ENCODE results near the gene EGFL7.
"Not testable (repeated sequence)": the region's sequence is repeated elsewhere in the genome, so short reads cannot be mapped to it uniquely, and the experiment has no call there.

The EGFL7 gene

DNA sequence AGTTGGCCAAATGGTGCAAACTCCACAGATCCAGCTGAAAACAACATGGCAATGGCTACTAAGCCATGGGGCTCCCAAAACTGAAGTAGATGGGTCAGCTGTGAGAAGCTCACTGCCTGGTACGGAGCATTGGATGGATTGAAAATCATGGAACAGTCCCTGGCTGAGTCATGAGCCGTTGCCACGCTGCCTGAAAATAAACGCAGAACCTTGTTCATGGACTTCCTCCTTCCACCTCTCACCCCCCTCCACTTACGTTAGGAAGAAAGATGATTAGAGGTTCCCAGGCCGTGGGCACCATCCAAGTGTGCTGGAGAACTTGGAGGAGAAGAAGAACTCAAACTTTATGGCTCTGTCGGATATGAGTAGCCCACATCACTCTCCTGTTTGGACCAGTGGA, 42.8 kb downstream of the EGFL7 start:
- no peak for DNase-seq

- no peak for DNase-seq
These were observed 44.3 kb downstream of the EGFL7 start for GRCh38 chr9:136707011-136707410.

DNA sequence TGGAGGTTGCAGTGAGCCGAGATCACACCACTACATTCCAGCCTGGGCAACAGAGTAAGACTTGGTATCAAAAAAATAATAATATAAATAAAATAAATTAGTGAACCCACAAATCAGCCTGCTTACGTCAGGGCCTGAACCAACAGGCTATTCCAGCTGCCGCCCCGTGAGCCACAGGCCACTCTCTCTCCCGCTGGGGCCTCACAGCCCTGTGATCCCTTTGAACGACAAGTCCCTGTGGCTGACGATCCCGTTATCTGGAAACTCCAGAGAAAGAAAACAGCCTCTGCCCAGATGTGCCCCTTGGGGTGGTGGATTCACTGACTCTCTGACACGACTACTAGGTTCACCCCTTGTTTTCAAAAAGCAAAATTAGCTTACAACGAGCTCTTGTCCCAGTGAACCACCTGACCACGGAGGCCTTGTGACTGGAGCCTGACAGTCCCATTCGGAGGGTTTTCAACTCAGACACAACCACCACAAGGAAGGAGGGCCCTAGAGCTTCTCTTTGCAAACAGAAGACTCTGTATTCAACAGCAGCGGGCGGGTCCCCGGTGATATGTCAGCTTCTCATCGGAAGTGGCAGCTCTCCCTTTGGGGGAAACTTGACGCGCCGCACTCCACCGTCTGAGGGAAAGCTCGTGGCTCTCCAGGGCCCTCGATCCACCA, 45.3 kb downstream of the EGFL7 start:
- no peak for DNase-seq

GRCh38 chr9:136709454-136710109, 46.9 kb downstream of the EGFL7 start:
- DNase-seq = no peak

DNA sequence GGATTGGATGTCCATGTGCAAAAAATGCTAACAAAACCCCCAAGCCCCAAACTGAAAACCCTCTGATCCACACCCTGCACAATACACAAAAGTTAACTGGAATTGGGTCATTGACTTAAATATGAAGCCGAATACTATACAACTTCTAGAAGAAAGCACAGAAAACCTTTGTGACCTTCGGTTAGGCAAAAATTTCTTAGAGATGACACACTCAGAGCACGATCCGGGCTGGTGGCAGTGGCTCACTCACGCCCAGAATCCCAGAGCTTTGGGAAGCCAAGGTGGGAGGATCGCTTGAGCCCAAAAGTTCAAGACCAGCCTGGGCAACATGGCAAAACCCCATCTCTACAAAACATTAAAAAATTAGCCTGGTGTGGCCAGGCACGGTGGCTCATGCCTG, 47.8 kb downstream of the EGFL7 start:
- DNase-seq = no peak

- not testable (repeated sequence) for DNase-seq
These were observed 48.5 kb downstream of the EGFL7 start for GRCh38 chr9:136711219-136711648.

DNA sequence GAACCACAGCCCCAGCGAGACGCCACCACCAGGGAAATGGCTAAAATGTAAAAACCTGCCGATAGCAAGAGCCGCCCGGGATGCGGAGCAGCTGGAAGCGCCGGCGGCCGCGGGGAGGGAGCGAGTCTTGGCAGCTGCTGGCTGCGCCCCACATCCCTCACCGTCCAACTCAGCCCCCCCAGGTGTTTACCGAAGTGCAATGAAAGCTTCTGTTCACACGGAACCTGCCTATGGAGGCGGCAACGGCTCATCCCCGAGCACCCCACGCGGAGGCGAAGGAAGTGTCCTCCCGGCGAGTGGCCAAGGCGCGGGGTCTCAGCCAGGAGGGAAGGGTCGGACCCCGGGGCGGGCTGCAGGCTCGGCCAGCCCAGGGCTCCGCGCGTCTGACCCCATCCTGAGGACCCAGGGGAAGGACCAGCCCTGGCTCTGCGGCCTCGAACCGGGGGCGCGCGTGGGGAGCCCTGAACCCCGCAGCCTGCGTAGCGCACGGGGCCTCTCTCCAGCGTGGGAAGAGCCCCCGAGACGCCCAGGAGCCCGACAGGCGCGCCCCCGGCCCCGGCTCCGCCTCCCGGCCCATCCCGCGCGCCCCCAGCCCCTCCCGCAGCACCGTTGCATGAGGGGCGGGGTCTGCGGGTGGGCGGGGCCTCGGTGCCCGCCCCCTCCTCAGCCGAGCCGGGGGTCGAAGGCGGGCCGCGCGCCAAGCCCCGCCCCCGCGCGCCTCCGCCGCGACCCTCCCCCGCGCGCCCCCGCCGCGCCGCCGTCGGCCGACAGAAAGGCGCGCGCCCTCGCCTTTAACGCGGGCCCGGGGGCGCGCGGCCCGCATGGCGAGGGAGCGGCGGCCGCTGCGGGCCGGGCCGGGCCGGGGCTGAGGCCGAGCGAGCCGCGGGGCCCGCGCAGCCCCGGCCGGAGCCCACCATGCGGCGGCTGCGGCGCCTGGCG, 49.3 kb downstream of the EGFL7 start, which contains the start of gene DIPK1B:
TSS of gene DIPK1B (plus strand) at position 822 of the 939 bp plus-strand sequence. CDS start at position 916, 94 bp downstream.
- no peak for DNase-seq

GRCh38 chr9:136712690-136713544, 50.2 kb downstream of the EGFL7 start:
- no peak for DNase-seq

GRCh38 chr9:136713550-136713949, 50.8 kb downstream of the EGFL7 start:
- peak; percentile 32 for DNase-seq

GRCh38 chr9:136714096-136714892, 51.6 kb downstream of the EGFL7 start:
- DNase-seq = no peak

- DNase-seq = no peak
These were observed 52.2 kb downstream of the EGFL7 start for GRCh38 chr9:136714893-136715274.

DNA sequence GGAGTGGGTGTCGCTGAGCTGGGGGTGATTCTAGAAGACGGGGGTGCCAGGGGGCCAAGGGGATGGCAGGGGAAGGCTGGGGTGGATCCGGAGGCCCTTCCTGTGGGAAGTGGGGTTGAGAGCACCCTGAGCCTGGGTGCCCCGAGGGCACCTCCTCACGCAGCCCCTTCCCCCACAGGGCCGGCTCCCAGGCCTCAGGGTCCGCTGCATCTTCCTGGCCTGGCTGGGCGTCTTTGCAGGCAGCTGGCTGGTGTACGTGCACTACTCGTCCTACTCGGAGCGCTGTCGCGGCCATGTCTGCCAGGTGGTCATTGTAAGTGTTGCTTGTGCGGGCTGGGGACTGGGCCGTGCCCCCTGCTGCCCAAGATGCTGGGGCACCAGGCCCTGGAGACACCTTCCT, 54.7 kb downstream of the EGFL7 start:
- DNase-seq = no peak

DNA sequence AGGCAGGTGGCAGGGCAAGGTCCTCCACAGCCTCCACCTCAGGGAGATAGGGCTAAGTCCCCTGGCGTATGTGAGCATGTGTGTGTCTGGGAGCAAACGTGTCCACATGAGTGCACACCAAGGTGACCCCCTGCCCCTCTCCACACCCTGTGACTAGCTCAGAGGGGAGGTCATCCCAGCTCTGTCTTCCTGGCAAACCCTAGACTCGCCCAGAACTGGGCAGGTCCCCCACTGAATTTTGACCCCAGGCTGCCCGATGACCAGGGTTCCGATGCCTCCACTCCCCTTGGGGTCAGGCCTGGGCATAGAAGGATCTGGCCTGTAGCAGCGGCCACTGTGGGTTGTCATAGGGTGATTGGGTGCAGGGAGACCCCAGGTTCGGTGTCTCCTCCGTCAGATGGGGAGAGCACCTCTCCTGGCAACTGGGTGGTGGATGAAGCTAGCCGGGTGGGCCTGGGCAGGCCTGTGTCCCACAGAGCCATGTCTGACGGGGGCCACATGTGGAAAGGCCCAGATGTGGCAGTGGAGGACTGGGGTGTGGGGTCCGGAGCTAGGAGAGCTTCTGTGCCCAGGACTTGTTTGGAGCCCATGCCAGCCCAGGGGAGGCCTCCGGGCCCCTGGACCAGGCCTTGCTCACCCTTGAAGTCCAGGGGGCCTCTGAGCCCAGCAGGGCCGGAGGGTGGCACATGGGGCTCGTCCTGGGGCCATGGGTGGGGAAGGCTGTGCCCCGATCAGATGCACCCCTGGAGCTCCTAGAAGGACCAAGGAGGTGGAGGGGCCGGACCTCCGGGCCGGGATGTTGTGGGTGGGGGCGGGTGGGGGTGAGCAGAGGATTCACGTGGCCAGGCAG, 55.9 kb downstream of the EGFL7 start:
- no peak for DNase-seq

DNA sequence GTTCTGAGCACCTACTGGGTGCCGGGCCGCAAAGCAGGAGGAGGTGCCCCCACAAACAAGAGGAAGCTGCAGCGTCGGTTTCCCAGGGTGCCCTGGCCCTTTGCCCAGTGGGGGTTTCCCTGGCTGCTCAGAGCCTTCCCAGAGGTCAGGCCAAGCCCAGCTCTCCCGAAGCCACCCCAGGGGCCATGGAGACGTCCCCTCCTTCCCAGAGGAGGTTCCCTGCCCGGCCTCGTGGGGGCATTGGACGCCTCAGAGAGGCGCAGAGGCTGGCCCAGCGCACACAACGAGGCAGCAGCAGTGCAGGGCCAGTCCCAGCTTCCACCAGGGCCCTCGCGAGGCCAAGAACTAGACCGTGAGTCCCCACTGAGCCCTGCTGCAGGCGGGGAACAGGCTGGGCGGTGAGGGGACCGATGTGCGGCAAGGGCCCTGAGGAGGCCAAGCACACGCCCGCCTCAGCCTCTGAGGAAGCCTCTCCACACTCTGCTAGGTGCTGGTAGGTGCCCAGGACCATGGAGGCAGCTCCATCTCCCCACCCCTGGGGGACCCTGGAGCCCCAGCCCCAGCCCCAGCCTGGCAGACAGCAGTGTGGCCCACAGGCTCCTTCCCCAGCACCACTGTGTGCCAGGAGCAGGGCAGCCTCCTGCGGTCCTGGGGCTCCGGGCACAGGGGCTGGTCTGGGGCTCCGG, 56.6 kb downstream of the EGFL7 start:
- no peak for DNase-seq

- no peak for DNase-seq
These were observed 57.7 kb downstream of the EGFL7 start for GRCh38 chr9:136720251-136720897.

DNA sequence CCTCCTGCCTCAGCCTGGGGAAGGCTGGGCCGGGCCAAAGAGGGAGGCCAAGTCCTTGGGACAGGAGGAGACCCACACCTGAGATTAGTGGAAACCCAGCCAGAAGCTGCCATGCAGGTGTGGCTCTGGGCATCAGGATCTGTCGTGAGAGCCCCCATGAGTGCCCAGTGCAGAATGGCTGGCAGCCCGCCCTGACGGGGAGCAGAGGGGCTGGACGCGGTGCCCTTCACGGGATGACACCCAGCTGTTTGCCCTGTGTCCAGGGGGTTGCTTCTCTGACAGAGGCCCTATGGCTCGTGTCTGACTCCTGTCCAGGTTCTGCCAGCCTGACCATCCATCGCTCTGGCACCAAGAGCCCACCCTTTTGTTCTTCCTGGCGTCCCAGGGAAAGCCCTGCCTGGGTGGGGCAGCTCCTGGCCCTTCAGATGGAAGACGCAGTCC, 58.2 kb downstream of the EGFL7 start:
- no peak for DNase-seq

DNA sequence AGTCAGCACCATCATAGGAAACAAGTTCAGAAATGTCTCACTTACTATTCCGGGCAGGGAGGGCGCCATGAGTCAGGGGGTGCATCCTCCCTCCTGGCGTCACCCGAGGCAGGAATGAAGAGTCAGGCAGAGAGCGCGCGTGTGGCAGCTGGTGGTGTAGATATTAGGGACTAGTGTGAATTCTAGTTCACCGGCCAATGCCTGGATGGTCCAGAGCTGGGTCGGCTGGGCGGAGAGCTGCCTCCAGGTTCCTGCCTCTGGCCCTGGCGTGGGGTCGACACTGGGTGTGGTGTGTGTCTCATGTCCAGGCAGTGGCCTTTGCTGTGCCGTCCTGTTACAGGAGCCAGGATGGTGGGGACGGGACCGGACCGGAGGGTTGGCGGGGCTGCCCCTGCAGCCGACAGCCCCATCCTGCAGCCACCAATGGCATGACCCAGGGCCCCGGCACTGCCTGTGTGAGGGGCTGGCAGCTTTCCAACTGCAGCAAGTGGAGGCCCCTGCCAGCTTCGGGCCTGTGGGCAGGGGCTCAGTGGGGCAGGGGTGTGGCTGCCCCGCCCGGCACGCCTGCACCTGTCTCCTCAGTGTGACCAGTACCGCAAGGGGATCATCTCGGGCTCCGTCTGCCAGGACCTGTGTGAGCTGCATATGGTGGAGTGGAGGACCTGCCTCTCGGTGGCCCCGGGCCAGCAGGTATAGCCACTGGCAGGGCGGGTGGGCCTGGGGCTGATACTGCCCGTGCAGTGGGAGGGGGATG, 58.8 kb downstream of the EGFL7 start:
- no peak for DNase-seq
